Lower leg skin (tissue), 4 donors: ENCODE measurements around the gene INPP5B. TPM values are rescaled to one million over a fixed set of nuclear protein-coding genes. Genes with fewer than 3 reads are reported as not detected.
A peak's percentile ranks its signal among the peaks of the same experiment; 100 is the strongest.

Experiments used
- DNase-seq, 2 donors: peaks; one replicate each; pipeline ENCODE4 v3.0.0-alpha.2; 2019; ENCODE audit warnings: low spot score in 2 of 2
- H3K4me3 ChIP-seq: fragments of 200-600 bp; sonication (generic); 2 replicates; pipeline ENCODE4 v1.5.1; 2017; ENCODE audit warnings: mild to moderate bottlenecking, low read depth; ENCODE audit not compliant: poor library complexity, severe bottlenecking
- POLR2A ChIP-seq, 2 donors: fragments of 450-650 bp; IDR thresholded peaks; one replicate each; pipeline ENCODE4 v1.6.1; 2016 to 2017; ENCODE audit warnings: antibody characterized with exemption in 2 of 2, mild to moderate bottlenecking in 1 of 2, moderate library complexity in 1 of 2
- WGBS, 2 donors: methylation state at CpG; one replicate each; pipeline ENCODE4 v1.1.5; 2018; 5-methylcytosine and 5-hydroxymethylcytosine counted together
- intact Hi-C: fragments of 100-400 bp; cut with DNase I; formaldehyde crosslinking; loops from one replicate; pipeline ENCODE4 v1.15.0; 2023; ENCODE audit warnings: low total_unique reads
- total RNA-seq, 4 donors: library from RNA; depleted of rRNA; stranded (reverse); fragments of >200 nt; gene quantifications; one replicate each; pipeline ENCODE4 v1.1.0, GENCODE V29; 2016
- TF ChIP-seq, protein P1 (sequence below), 3 donors: fragments of 450-650 bp; IDR thresholded peaks; one replicate each; pipeline ENCODE4 v1.5.1; 2016; ENCODE audit warnings: antibody characterized with exemption in 3 of 3, mild to moderate bottlenecking in 3 of 3, moderate library complexity in 2 of 3

The INPP5B gene
- total RNA-seq = 10 to 100 TPM; 12.9 to 23.3 (median 18.7) TPM

DNA sequence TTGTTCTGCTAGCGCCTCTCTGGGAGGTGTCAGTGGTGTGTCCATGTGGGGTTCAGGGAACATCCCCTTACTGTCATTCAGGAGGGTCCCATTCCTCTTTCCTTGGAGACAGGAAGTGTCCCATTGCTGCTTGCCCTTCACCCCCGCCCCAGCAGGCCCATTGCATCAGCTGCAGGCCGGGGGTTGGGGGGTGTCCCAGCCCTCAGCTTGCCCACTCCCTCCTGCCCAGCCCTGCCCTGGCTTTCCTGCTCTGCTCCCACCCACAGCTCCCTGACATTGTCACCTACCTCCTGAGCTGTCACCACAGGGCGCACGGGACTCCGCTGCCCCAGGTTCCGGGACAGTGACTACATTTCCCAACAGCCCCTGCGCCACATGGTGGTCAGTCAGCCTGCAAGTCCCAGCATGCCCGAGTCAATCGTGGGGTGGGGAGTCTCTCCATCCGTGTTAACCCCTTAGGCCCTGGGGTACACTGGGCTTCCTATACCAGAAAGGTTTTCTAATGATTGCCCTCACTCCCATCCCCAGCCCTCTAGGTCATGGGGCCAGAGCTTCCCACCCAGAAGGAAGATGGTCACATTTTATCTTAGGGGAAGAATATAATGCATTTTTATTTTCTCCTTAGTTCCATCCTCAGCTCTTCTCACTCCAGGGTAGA lies at the start of gene INPP5B:
Gene INPP5B, minus strand, starts transcription at position 351 of the 658 bp plus-strand sequence. CDS start 745 bp downstream, outside the sequence.
- no peak for TF ChIP-seq POLR2A (IDR thresholded peaks at IDR 0.05)
- TF ChIP-seq, protein P1, sequence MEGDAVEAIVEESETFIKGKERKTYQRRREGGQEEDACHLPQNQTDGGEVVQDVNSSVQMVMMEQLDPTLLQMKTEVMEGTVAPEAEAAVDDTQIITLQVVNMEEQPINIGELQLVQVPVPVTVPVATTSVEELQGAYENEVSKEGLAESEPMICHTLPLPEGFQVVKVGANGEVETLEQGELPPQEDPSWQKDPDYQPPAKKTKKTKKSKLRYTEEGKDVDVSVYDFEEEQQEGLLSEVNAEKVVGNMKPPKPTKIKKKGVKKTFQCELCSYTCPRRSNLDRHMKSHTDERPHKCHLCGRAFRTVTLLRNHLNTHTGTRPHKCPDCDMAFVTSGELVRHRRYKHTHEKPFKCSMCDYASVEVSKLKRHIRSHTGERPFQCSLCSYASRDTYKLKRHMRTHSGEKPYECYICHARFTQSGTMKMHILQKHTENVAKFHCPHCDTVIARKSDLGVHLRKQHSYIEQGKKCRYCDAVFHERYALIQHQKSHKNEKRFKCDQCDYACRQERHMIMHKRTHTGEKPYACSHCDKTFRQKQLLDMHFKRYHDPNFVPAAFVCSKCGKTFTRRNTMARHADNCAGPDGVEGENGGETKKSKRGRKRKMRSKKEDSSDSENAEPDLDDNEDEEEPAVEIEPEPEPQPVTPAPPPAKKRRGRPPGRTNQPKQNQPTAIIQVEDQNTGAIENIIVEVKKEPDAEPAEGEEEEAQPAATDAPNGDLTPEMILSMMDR (IDR thresholded peaks at IDR 0.05) = no peak
- DNase-seq = peak; percentile 85 to 96
- intact Hi-C loops = no loop called here
- WGBS, 2 donors = 19 to 37% methylated on average over 10 to 11 of the region's 11 CpGs
- peak within 1 kb of the TSS; percentile 16 for H3K4me3 ChIP-seq

DNA sequence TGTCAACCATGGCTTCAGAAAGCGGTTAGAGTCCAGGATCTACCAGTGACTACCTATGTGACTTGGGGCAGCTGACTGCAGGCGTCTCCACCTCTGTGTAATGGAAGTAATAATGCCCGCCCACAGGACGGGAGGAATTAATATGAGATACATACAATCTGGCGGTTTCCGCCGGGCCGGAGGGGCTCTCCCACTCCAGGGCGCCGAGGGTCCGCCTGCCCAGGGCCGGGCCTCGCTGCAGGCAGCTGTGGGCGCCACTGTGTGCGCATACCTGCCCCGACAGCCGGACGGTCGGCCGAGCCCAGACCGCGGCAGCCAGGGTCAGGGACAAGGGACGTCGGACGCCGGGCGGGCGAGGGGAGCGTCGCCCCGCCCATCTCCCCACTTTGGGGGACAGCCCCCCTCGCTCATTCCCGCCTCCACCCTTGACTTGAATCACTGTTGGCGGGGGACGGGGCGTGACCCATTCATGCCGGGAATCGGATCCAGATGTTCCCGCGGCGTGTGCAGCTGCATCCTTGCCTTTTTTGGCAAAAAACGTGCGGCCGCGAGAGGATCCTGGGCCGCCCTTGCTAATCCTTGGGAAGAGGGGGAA lies 49.0 kb upstream of the INPP5B start:
- WGBS, 2 donors = 9 to 13% methylated on average over 39 to 45 of the region's 46 CpGs

DNA sequence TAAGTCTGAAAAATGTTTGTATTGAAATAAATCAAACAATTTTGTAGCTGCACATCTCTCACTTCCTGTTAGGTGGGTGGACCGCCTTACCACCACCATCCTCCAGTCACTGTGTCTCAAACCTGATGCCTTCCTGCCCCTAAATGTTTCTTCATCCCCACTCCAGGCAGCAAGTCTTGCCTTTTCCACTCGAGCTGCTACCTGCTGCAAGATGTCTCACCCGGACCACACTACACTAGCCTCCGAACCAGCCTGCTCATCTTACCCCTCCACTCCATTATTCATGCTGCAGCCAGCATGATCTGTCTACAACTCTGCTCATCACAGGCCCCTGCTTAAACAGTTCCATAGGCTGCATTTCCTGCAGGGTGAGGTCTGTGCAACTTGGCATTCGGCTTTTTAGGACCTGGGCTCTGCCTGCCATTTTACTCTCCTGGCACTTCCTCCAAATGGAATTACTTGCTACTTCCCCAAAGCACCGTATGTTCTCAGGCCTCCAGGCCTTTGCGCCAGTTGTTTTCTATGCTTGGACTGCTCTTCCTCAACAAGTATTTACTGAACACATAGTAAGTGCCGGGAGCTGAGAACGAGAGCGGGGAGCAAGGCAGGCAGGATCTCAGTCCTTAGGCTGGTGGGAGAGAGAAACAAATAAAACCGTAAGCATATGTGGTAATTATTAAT lies 48.2 kb upstream of the INPP5B start:
- TF ChIP-seq, protein P1 (IDR thresholded peaks at IDR 0.05) = no peak
- no peak for TF ChIP-seq POLR2A (IDR thresholded peaks at IDR 0.05)
- 45 to 49% methylated on average over 11 of the region's 11 CpGs for WGBS, 2 donors
- H3K4me3 ChIP-seq = no peak overlapping the region
- intact Hi-C loops = no loop called here
- DNase-seq = peak in 1 of 2 donors; percentile 80

More for the DNA sequence above, 49.0 kb upstream of the INPP5B start:
- DNase-seq = peak in 1 of 2 donors; percentile 96
- H3K4me3 ChIP-seq = peak overlapping the region; percentile 8
- TF ChIP-seq POLR2A (IDR thresholded peaks at IDR 0.05) = no peak
- TF ChIP-seq, protein P1 (IDR thresholded peaks at IDR 0.05) = no peak
- intact Hi-C loops = no loop called here

DNA sequence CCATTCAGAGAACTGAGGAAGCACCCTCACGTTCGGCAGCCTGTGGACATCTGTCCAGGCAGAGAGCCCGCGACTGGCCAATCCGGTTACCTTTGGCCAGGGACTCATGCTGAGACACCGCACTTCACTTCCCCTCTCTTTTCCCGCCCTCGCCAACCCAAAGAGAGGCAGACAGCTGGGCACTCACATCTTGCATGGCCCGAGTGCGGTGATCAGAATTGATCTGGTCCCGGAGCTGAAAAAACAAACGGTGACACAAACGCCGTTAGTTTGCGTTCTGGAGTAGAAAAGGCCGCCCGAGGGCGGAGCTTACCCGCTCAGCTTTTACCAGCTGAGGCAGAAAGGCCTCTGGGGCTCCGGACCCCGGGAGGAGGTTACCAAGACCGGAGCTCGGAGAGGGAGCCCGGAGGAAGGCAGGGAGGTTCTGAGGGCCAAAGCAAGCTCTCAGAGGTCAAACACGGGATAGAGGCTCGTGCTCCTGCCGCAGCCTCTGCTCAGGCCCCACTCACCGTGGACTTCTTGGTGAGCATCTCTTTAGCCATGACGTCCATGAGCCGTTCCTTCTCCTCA lies 42.6 kb upstream of the INPP5B start:
- no peak for TF ChIP-seq POLR2A (IDR thresholded peaks at IDR 0.05)
- TF ChIP-seq, protein P1 (IDR thresholded peaks at IDR 0.05) = no peak
- intact Hi-C loops = no loop called here
- DNase-seq = no peak

DNA sequence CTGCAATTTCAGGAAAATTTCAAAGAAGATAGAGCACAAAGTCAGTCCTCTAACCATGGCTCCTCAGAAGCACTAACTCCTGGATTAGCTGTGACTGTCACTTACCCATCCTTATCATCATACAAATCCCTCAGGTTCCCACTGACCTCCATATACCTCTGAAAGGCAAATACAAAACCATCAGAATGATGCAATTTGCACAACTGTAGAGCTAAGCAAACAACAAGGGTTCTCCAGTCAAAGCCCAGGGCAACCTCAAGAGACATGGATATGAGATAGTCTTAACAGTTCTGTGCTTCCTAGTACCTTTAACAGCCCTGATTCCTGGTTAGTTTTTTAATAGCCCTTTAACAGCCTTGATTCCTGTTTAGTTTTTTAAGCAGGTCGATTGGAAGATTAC lies 40.8 kb upstream of the INPP5B start:
- H3K4me3 ChIP-seq = no peak overlapping the region
- intact Hi-C loops = no loop called here
- peak in 1 of 2 donors; percentile 29 for DNase-seq
- WGBS, 2 donors = 40 to 42% methylated on average over 1 of the region's 1 CpG
- TF ChIP-seq, protein P1 (IDR thresholded peaks at IDR 0.05) = no peak
- no peak for TF ChIP-seq POLR2A (IDR thresholded peaks at IDR 0.05)

More for the DNA sequence above, 42.6 kb upstream of the INPP5B start:
- H3K4me3 ChIP-seq = peak overlapping the region; percentile 86
- WGBS, 2 donors = 0 to 1% methylated on average over 26 to 30 of the region's 30 CpGs
